RWPE2 (cell line): ENCODE measurements around the gene HCLS1.
"Not testable (repeated sequence)": the region's sequence is repeated elsewhere in the genome, so short reads cannot be mapped to it uniquely, and the experiment has no call there.

Experiments
- ATAC-seq: fragments of 200-7000 bp; cut with Tn5 transposase; 3 replicates; pipeline ENCODE4 v1.9.1; 2021; ENCODE audit warnings: low read depth
- DNase-seq: peaks from one replicate; pipeline ENCODE4 v3.0.0-alpha.2; 2020; ENCODE audit warnings: low spot score
- H3K27ac ChIP-seq: fragments of 450-650 bp; 2 replicates; pipeline ENCODE4 v1.5.1; 2017; ENCODE audit warnings: mild to moderate bottlenecking; ENCODE audit not compliant: poor library complexity, severe bottlenecking
- H3K27me3 ChIP-seq: fragments of 250-450 bp; sonication (Bioruptor Pico); 2 replicates; pipeline ENCODE4 v1.5.1; 2021; ENCODE audit warnings: mild to moderate bottlenecking, moderate library complexity; ENCODE audit not compliant: insufficient read depth, poor library complexity, severe bottlenecking
- H3K36me3 ChIP-seq: fragments of 250-450 bp; sonication (Bioruptor Pico); 2 replicates; pipeline ENCODE4 v1.5.1; 2020; ENCODE audit warnings: low read depth, mild to moderate bottlenecking, moderate library complexity
- H3K4me1 ChIP-seq: fragments of 250-450 bp; sonication (Bioruptor Pico); 2 replicates; pipeline ENCODE4 v1.5.1; 2021; ENCODE audit warnings: mild to moderate bottlenecking, moderate library complexity; ENCODE audit not compliant: insufficient read depth, poor library complexity, severe bottlenecking
- H3K4me3 ChIP-seq: fragments of 250-450 bp; sonication (Bioruptor Pico); 2 replicates; pipeline ENCODE4 v1.5.1; 2021; ENCODE audit warnings: mild to moderate bottlenecking, moderate library complexity; ENCODE audit not compliant: severe bottlenecking
- H3K9me3 ChIP-seq: fragments of 250-450 bp; sonication (Bioruptor Pico); 2 replicates; pipeline ENCODE4 v1.5.1; 2021; ENCODE audit warnings: mild to moderate bottlenecking, moderate library complexity; ENCODE audit not compliant: severe bottlenecking
- CTCF ChIP-seq: fragments of 450-650 bp; IDR thresholded peaks from one replicate; pipeline ENCODE4 v1.5.1; 2017; ENCODE audit warnings: mild to moderate bottlenecking, moderate library complexity; ENCODE audit not compliant: poor library complexity, severe bottlenecking

The HCLS1 gene

GRCh38 chr3:121594850-121595249 lies 65.9 kb downstream of the HCLS1 start:
- ATAC-seq (no peak), DNase-seq (no peak)
- no peak overlapping the region for H3K27ac ChIP-seq
- TF ChIP-seq CTCF: no peak
- no peaks in the 10 kb centered on the region for H3K4me1 ChIP-seq
- H3K36me3 ChIP-seq: no peaks in the 10 kb centered on the region
- peaks cover 4% of the 10 kb centered on the region for H3K27me3 ChIP-seq
- H3K4me3 ChIP-seq: no peak overlapping the region
- no peaks in the 10 kb centered on the region for H3K9me3 ChIP-seq

GRCh38 chr3:121593806-121594205 lies 66.9 kb downstream of the HCLS1 start:
- not testable (repeated sequence) for H3K4me3 ChIP-seq, H3K27ac ChIP-seq, H3K4me1 ChIP-seq, H3K27me3 ChIP-seq, DNase-seq, H3K36me3 ChIP-seq, H3K9me3 ChIP-seq, ATAC-seq

GRCh38 chr3:121592856-121593702 lies 67.6 kb downstream of the HCLS1 start, which contains the start of gene FBXO40:
FBXO40 (plus strand) TSS chr3:121593379; CDS start chr3:121620576, 27,197 bp downstream.
- Histone ChIP-seq H3K4me1 (no peaks in the 10 kb centered on the region), H3K4me3 (no peak within 1 kb of the TSS), H3K36me3 (no peaks in the 10 kb centered on the region), H3K27ac (no peak within 1 kb of the TSS), H3K9me3 (no peaks in the 10 kb centered on the region), H3K27me3 (peaks cover 4% of the 10 kb centered on the region)
- DNase-seq: no peak
- no peak for ATAC-seq
- TF ChIP-seq CTCF: no peak

GRCh38 chr3:121584418-121584817 lies 76.3 kb downstream of the HCLS1 start:
- Histone ChIP-seq H3K4me3 (no peak overlapping the region), H3K36me3 (no peaks in the 10 kb centered on the region), H3K27ac (no peak overlapping the region), H3K4me1 (no peaks in the 10 kb centered on the region), H3K9me3 (no peaks in the 10 kb centered on the region), H3K27me3 (no peaks in the 10 kb centered on the region)
- ATAC-seq (no peak), DNase-seq (no peak)
- TF ChIP-seq CTCF: no peak

GRCh38 chr3:121581691-121582090 lies 79.0 kb downstream of the HCLS1 start:
- Histone ChIP-seq H3K27ac (no peak overlapping the region), H3K27me3 (no peaks in the 10 kb centered on the region), H3K36me3 (no peaks in the 10 kb centered on the region), H3K4me1 (no peaks in the 10 kb centered on the region), H3K9me3 (no peaks in the 10 kb centered on the region), H3K4me3 (no peak overlapping the region)
- no peak for DNase-seq
- ATAC-seq: no peak
- TF ChIP-seq CTCF: no peak
